GM18505 (cell line): ENCODE results near the gene INPP5A.

Experiments used
- ATAC-seq: cut with Tn5 transposase; IDR thresholded peaks from one replicate; pipeline ENCODE4 v1.9.1; 2021; ENCODE audit not compliant: unreplicated experiment
- POLR2A ChIP-seq: IDR thresholded peaks from 4 replicates; pipeline ENCODE4 v1.6.1; 2011; ENCODE audit warnings: borderline replicate concordance; ENCODE audit not compliant: insufficient read depth, insufficient read length; ENCODE audit errors: extremely low read depth

INPP5A gene

GRCh38 chr10:132612571-132613504, 75.3 kb downstream of the INPP5A start:
- ATAC-seq, result no peak
- TF ChIP-seq POLR2A, result no peak

GRCh38 chr10:132613566-132614348, 76.2 kb downstream of the INPP5A start:
- ATAC-seq, result no peak
- no peak for TF ChIP-seq POLR2A

- TF ChIP-seq POLR2A, result no peak
- no peak for ATAC-seq
Observed at GRCh38 chr10:132614431-132615340, 77.1 kb downstream of the INPP5A start.

- TF ChIP-seq POLR2A, result no peak
- no peak for ATAC-seq
Observed at GRCh38 chr10:132615341-132616169, 78.0 kb downstream of the INPP5A start.

- TF ChIP-seq POLR2A, result no peak
- no peak for ATAC-seq
Observed at GRCh38 chr10:132616170-132616995, 78.8 kb downstream of the INPP5A start.

DNA sequence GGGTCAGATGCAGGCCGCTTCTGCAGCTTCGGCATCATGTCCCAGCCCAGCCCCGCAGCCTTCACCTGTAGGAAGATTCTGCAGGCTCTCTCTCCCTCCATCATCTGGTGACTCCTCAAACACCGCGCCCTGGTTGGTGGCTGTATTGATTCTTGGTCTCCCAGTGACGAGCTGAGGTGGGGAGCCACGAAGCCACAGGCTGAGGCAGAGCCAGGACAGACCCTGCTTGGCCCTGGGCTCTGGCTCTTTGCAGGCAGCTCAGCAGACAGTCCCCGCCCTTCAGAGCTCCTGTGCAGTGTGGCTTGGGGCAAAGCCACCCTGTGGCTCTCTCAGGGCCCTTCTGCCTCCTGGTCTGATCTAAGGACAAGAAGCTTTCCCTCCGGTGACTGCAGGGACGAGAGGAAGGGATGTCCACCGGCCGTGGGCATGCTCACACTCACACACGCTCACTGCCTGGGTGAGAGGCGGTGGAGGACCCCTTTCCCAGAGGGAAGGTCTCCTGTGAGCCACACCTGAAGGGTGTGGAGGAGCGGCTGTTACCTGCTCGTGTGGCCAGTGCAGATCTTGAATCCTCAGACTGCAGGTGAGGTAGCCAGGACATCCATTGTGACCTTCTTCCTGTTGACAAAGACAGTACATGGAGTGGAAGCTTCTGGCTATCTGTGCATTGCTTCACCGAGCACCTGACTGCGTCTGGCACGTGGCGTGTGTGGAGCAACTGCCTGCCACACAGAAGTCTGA, 79.6 kb downstream of the INPP5A start:
- no peak for TF ChIP-seq POLR2A
- no peak for ATAC-seq

GRCh38 chr10:132617737-132618052, 80.1 kb downstream of the INPP5A start:
- no peak for TF ChIP-seq POLR2A
- no peak for ATAC-seq

DNA sequence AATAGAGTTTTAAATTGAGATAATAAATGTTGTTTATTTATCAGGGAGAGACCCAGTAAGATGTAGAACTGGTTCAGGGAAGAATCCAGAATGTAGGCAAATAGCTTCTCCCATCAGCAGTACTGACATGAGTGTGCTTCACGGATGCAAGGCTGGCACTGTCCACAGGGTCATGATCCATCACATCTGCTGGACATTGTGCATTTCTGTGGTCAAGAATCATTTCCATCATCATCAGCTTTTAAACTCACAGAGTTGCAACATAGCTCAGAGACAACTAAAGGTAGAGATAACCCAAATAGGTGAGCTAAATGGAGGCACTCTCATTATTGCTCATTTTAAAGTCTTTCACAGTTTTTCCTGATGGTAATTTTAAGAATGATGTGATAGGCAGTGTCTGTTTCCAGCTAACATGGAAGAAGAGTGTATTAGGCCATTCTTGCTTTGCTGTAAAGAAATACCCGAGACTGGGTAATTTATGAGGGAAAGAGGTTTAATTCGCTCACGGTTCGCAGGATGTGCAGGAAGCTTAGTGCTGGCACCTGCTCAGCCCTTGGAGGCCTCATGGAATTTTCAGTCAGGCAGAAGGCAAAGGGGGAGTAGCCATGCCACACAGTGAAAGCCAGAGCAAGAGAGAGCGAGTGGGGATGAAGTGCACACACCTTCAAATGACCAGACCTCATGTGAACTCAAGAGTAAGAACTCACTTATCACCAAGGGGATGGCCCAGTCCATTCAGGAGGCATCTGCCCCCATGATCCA, 80.8 kb downstream of the INPP5A start:
- no peak for ATAC-seq
- no peak for TF ChIP-seq POLR2A

GRCh38 chr10:132619927-132620326, 82.3 kb downstream of the INPP5A start:
- ATAC-seq, result no peak
- TF ChIP-seq POLR2A, result no peak

GRCh38 chr10:132624061-132624846, 86.7 kb downstream of the INPP5A start:
- TF ChIP-seq POLR2A, result no peak
- no peak for ATAC-seq
